Stomach (tissue), 4 donors: ENCODE results near the gene SLC25A48.

Experiments
- POLR2AphosphoS5 ChIP-seq, 3 donors: sonication (generic); formaldehyde crosslinking; IDR thresholded peaks; one replicate each; pipeline ENCODE4 v1.6.1; 2016; ENCODE audit warnings: antibody characterized with exemption in 3 of 3
- TF ChIP-seq, protein P1 (sequence below), 7 experiments: fragments of 450-650 bp in 4 of 7; fragments of 200-600 bp in 3 of 7; sonication (generic) in 3 of 7; IDR thresholded peaks; one replicate each; pipeline ENCODE4 v1.5.1; 2016 to 2019; ENCODE audit warnings: antibody characterized with exemption in 7 of 7, control low read depth in 2 of 7, mild to moderate bottlenecking in 1 of 7

DNA sequence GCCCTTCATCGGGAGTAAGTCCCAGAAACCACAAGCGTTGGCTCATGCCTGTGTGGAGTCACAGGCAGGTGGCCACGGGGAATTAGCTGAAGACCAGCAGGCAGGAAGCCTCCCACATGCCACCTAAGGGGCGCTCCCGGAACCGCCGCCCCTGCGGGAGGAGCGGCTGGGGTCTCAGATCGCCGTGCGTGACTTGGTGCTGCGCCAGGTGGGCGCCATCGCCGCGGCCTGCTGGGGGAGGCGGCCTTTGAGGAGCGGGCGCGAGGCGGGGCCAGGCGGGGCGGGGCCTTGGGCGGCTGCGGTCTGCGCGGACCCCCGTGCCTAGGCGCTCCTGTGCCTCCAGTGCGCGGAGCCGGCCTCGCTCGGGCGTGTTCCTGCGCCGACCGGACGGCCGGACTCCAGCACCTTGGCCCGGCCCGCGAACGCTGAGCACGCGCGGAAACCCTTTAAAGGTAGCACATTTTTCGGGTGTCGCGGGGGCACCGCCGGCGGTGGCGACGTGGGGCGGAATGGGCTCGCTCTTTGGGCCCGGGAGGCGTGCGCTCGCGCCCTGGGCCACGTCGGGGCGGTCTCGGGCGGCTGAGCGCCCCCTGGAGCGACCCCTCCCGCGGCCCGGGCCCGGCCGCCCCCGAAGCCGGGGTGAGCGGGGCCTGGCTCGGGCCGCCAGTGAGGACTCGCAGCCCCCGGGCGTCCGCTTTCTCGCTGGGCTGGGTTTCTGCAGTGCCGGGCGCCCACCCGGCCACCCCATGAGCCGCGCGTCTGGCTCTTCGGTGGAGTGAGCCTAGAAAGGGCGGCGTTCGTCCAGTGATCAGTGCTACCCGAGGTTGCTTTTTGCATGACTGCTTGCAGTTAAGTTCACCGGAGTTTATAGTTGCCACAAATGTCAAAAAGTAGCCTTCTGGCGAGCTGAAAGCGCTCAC, 95.8 kb downstream of the SLC25A48 start:
- TF ChIP-seq, protein P1, sequence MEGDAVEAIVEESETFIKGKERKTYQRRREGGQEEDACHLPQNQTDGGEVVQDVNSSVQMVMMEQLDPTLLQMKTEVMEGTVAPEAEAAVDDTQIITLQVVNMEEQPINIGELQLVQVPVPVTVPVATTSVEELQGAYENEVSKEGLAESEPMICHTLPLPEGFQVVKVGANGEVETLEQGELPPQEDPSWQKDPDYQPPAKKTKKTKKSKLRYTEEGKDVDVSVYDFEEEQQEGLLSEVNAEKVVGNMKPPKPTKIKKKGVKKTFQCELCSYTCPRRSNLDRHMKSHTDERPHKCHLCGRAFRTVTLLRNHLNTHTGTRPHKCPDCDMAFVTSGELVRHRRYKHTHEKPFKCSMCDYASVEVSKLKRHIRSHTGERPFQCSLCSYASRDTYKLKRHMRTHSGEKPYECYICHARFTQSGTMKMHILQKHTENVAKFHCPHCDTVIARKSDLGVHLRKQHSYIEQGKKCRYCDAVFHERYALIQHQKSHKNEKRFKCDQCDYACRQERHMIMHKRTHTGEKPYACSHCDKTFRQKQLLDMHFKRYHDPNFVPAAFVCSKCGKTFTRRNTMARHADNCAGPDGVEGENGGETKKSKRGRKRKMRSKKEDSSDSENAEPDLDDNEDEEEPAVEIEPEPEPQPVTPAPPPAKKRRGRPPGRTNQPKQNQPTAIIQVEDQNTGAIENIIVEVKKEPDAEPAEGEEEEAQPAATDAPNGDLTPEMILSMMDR (IDR thresholded peaks at IDR 0.05) = no peak
- no peak for TF ChIP-seq POLR2AphosphoS5 (IDR thresholded peaks at IDR 0.05)
